HG03135 (cell line): Measurements from ENCODE around the gene NUDT6.
"Not testable (repeated sequence)": the region's sequence is repeated elsewhere in the genome, so short reads cannot be mapped to it uniquely, and the experiment has no call there.

Experiments
- ATAC-seq: cut with Tn5 transposase; IDR thresholded peaks from one replicate; pipeline ENCODE4 v1.9.1; 2021; ENCODE audit warnings: mild to moderate bottlenecking, moderate library complexity; ENCODE audit not compliant: unreplicated experiment

NUDT6 gene, protein sequence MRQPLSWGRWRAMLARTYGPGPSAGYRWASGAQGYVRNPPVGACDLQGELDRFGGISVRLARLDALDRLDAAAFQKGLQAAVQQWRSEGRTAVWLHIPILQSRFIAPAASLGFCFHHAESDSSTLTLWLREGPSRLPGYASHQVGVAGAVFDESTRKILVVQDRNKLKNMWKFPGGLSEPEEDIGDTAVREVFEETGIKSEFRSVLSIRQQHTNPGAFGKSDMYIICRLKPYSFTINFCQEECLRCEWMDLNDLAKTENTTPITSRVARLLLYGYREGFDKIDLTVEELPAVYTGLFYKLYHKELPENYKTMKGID

DNA sequence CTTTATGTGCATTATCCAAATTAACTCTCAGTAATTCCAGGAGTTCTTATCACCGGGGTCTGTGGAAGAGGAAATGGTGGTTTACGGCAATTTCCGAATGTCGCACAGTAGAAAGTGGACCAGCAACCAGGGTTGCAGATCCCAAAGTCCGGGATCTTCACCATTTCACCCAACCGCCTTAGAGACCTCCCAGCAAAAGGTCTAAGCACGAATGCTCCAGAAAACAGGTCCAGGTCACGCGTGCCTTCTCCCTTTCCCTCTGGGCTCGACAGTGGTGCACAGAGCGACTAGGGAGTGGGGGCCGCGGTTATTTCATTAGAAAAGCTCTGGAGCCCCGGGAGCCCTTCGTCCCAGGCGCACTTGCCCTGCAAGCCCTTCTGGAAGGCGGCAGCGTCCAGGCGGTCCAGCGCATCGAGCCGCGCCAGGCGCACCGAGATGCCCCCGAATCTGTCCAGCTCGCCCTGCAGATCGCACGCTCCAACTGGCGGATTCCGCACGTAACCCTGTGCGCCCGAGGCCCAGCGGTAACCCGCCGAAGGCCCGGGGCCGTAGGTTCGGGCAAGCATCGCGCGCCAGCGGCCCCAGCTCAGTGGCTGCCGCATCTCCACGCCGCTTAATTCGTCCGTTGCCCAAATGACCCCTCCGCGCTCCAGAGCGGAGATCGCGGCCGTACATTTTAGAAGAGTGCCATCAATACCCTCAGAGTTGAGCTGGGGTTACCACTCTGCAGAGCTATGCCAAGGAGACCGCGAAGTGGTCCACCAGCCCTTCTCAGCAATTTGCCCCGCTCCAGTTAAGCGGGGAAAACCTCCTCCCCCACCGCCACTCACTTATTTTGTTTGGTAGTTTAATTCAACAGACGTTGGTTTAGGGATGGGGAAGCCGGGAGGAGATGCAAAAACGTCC lies at the start of gene NUDT6:
NUDT6 (minus strand) TSS at position 627 of the 906 bp plus-strand sequence; CDS start at position 602, 25 bp downstream.
- ATAC-seq: peak; percentile 59

DNA sequence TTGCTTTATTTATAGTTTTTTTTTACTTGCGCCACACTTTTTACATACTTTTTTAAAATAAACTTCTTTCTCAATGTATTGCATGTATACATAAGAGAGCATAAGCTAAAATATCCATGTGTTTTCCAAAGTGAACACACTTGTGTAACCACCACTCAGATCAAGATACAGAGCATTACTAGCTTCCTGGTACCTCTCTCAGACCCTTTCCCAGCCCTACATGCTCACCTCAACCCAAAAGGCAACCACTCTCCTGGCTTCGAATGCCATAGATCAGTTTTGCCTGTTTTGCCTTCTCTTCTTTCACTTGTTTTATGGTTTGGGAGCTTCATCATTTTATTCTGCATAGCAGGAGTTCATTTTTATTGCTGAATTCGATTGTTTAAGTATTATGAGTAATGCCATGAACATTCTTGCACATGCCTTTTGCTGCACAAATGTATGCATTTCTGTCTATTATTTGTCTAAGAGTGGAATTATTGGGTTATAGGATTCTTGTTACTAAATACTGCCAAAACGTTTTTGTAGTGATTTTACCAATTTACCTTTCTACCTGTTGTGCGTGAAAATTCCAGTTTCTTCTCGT lies 45.9 kb upstream of the NUDT6 start:
- ATAC-seq: no peak

DNA sequence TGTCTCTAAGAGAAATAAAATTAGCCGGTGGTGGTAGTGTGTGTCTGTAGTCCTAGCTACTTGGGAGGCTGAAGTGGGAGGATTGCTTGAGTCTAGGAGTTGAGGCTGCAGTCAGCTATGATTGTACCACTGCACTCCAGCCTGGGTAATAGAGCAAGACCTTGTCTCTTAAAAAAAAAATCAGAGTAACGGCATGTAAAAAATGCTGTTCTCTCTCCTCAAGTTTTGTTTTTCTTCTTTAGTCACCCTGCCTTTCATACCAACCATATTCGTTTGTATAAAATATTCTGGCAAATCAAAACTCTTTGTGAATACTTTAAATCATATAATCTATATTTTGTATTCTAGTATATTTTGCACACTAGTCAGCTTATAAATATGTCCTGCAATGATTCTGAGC lies 44.8 kb upstream of the NUDT6 start:
- ATAC-seq: no peak

DNA sequence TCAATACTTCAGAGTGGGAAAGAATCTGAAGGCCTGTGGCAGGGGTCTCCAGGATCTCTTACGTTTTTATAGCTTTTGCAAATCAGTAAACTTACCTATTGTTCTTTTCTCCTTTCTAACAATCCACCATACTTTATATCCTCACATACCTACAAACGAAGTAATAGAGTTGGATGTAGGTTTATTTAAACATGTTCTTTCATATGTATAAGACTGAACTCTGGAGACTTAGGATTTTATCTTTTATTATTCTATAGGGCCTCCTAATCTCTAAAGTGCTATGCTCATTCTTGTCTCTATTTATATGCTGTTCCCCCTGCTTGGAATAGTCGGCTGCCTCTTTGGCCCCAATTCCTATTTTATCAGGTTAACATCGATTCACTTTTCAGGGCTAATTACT lies 43.8 kb upstream of the NUDT6 start:
- no peak for ATAC-seq

DNA sequence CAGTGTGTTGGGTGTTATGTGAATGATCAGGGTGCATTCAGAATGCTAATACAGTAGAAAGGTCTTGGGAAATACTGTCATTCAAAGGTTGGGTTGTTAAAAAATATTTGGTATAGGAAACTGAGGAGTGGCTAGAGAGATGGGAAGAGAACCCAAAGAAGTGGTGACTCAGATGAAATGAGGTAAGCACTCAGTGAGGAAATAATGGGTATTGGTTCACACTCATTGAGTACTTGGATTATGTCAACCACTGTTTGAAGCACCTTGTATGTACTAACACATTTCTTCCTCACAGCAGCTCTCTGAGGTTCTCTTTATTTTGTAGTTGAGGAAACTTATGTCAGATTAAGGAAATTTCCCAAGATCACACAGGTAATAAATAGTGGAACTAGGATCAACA lies 40.8 kb upstream of the NUDT6 start:
- no peak for ATAC-seq

DNA sequence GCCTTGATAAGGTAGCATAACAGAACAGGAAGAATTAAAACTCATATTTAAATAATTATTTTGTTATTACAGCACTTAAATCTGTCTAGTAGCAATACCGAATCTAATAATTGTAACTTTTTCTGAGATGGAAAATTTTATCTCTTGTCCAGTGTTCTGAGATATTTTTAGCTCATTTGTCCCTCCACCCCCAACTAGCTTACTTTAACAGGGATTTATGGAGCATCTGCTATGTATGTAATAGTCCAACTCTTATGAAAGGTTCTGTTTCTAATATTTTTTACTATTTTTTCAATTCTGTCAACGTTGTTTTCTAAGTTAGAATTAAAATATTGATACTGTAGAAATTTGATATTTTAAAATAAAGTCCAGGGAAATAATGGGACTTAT lies 38.2 kb upstream of the NUDT6 start:
- no peak for ATAC-seq

DNA sequence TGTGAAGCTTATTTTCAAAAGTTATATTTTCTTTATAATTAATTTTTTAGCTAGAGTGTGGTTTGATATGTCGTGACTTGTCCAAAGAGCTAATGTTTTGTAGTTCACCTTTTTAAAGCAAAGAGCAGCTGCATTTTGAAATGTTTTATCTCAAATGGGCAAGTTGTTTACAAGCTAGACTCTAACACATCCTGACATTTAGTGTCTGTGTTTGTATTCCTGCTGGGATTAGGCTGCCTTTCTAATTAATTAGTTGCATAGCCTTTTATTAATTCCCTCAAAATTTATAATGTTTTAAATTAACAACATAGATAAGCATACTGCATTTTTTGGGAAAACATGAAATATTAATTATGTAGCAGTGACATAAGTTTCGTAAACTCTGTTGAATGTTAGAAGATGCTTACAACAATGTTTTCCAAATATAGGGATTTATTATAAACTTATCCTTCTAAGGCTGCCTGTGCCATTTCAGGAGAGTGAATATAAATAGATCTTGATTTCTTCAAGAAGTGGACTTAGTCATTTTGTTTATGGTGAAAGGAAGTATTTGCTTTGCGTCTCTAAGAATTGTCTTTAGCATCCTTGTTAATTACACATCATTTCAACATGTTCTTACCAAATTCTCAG lies 37.7 kb upstream of the NUDT6 start:
- ATAC-seq: no peak

DNA sequence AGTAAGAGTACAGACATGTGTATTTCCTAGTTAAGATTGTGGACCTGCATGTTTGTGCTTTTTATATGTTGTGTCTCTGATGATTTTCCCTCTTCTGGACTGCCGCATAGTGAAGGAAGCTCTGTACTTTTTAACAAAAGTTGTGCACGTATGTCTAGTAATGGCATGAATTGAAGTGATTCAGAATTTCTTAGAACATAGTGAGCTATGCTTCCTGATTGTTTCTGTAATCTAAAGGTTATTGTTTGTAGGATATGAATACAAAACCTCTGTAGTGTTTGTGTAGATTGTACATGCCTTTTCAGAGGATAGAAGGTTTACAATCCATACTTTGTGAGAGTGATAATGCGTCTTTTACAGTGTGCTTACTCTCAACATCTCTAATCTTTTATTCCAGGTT lies 37.0 kb upstream of the NUDT6 start:
- no peak for ATAC-seq

DNA sequence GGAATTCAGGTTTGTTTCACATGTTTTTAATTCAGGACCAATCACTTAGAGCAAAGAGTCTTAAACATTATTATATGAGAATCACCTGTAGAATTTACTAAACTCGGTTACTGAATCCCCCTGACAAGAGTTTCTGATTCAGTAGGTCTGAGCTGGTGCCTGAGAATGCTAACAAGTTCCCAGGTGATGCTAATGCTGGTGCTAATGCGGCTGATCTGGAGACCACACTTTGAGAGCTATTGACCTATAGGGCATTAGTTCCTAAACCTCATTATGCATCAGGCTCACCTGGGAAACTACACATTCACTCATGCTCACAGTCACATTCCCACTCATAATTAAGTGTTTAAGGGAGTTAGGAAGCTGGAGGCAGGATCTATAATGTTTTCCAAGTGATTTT lies 36.1 kb upstream of the NUDT6 start:
- ATAC-seq: no peak

DNA sequence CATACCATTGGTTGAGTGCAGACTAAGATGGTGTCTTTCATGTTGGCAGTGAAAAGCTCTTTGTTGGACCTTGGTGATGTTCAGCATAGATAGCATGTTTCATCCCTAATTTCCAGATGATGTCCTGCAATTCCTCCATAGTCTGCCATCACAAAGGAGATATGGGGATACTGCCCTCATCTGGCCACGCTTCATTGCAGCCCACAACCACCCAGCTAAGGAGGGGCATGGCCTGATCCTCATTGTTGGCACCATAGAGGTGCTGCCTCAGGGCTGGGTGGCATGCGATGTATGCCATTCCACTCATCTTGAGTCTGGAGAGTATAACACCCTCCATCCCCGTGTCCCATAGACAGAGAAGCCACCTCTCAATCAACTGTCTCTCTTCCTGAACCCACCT lies 31.5 kb upstream of the NUDT6 start:
- ATAC-seq: no peak

DNA sequence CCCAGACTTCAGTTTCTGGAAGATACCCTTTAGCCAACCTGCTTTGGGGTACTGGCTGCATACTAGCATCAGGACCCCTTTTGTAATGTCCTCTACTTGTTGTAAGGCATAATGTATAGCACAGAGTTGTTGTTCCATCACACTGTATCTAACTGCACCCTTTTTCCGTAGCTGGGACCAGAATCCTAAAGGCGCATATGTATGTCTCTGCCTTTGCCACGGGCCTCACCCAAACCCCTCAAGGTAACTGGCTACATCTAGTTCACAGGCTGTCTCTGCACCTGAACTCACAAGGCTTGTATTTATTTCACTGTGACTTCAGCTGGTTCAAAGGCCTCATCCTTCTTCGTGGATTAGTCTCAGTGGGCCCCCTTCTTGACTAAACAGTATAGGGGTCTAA lies 29.6 kb upstream of the NUDT6 start:
- no peak for ATAC-seq

DNA sequence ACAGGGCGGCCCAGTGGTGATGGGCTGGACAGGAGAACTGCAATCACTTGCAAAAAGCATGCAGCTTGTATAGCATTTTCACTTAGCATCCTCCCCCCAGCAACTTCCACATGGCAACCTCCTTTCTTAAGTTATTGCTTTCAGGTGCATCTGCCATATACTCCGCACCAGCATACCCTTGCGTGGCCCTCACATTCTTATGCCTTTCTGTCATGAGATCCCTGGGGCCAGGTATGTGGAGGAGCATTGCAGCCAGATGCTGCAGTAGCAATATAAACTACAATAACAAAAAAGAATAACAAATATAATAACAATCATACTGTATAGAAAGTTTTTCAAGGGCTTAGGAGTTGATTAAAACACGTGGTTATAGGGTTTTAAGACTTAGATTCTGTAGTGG lies 26.3 kb upstream of the NUDT6 start:
- no peak for ATAC-seq

DNA sequence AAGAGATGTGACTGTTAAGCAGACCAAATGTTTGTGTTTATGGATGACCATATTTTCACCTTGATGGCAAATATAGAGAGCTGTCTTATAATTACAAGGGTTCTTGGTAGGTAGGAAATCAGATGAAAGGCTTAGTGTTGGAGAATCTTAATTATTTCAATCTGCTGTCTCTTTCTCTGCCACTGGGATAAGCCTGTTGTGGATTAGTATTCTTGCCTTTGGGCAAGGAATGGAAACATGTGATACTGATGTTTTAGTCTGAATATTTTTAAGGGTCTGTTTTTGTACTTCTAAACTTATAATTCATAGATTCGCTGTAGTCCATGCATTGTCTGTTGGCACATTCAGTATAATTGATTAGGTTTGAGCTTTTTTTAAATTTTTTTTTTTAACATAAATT lies 23.7 kb upstream of the NUDT6 start:
- no peak for ATAC-seq

DNA sequence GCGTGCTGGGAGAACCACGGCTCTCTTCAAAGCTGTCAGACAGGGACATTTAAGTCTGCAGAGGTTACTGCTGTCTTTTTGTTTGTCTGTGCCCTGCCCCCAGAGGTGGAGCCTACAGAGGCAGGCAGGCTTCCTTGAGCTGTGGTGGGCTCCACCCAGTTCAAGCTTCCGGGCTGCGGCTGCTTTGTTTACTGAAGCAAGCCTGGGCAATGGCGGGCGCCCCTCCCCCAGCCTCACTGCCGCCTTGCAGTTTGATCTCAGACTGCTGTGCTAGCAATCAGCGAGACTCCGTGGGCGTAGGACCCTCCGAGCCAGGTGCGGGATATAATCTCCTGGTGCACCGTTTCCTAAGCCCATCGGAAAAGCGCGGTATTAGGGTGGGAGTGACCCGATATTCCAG lies 22.7 kb upstream of the NUDT6 start:
- ATAC-seq: not testable (repeated sequence)

DNA sequence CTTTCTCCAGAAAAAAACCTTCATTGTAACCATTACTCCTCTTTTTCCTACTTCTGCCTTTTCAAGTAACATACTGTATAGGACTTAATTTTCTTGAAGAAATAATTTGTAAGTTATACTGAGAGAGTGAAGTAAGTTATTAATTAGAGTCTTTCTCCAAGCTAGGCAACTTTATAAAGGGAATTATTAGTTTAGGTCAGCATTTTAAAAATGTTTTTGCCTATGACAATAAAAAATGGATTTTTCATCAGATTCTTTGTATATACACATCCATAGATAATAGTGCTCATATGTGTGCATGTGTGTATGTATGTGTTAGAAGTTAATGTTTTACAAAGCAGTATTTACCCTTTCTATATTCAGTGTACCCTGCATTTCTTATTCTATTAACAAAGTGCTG lies 10.4 kb upstream of the NUDT6 start:
- no peak for ATAC-seq

DNA sequence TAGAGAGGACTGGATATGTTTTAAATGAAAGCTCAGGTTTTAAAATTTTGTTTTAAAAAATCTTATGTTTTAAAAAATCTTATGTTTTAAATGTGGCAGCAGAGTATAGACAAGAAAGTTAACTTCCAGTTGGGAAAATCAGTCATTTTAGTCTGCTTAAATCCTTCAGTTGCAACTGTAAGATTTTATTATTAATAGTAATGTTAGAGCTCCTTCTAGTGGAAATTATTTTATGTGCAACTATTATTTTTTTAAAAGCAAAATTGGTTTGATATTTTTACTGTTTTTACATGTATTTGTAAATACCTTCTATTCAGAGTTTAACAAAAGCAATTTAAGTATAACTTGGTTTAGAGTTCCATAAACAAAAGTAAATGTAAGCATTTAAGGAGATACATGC lies 8.5 kb upstream of the NUDT6 start:
- ATAC-seq: no peak

DNA sequence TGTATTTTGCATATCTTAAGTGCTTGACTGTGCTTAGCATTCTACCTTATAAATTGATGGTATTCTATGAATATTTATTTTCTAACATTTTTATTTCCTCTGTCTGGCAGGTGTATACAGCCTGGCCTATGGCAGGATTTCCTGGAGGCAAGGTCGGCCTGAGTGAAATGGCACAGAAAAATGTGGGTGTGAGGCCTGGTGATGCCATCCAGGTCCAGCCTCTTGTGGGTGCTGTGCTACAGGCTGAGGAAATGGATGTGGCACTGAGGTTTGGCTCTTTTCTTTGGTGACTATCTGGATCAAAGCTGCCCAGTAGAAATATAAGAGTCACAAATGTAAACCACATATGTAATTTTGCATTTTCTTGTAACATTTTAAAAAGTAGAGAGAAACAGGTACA lies 6.5 kb upstream of the NUDT6 start:
- no peak for ATAC-seq

DNA sequence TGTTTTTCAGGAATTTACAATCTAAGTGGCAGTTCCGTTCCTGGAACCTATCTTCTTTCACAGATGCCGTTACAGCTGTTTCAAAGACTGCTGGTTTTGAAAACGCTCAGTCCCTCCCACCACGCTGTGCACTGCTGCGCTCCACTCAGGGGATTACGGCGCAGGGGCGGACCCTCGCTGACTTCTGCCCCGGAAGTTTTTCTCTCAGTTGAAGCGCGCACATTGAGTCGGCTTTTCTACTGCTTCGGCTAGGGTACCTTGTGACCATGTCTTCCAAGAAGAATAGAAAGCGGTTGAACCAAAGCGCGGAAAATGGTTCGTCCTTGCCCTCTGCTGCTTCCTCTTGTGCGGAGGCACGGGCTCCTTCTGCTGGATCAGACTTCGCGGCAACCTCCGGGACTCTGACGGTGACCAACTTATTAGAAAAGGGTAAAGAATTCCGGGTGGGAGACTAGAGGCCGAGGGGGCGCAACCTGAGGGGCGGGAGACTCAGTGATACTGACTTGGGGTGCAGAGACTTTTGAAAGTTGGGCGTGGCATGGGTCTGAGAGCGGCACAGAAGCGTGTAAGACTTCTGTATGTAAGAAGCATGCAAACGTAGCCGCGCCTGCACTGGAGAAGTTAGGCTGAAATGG lies 597 bp upstream of the NUDT6 start:
- peak; percentile 95 for ATAC-seq

DNA sequence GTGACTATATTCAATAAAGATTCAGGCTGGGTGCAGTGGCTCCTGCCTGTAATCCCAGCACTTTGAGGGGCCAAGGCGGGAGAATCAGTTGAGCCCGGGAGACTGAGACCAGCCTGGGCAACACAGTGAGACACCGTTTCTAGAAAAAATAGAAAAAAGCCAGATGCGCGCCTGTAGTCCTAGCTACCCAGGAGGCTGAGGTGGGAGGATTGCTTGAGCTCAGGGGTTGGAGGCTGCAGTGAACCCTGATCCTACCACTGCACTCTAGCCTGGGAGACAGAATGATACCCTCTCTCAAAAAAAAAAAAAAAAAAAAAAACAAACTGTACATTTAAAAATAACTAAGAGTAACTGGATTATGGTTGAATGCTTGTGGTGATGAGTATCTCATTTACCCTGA lies 1.1 kb downstream of the NUDT6 start:
- no peak for ATAC-seq

DNA sequence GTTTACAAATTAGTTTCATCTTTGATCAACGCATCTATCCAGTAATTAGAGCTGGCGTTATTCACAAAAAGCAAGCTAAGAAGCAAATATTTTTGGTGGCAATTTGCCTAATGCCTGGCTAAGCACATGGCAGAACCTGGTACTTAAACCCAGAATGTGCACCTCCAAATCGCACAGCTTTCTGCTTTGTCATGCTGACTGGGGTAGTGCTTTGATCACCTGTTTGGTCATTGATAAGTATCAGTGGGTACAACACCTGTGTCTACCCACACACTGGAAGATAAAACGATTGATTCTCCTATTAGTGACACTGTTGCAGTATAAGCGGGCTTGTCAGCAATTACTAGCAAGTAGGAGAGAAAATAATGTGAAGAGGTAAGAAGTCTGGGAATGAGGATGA lies 1.9 kb downstream of the NUDT6 start:
- ATAC-seq: no peak

DNA sequence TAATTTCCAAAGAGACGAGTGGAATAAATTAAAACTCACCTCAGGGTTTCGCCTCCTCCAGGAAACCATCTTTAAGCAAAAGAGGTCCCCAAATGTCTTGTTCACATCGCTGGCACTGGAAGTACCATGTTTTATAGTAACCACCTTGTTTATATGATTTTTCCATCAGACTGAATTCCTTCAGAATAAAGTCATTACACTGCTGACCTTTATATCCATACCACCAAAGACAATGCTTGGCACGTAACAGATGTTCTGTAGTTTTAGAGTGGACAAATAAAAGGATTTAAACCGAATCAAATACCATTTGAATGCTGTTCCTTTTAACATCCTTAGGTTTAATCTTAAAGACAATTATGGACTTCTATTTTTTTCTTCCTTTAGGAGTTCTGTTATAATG lies 4.7 kb downstream of the NUDT6 start:
- ATAC-seq: no peak
